Uterus (tissue), 4 donors: ENCODE data around the gene IL13. TPM values are rescaled to one million over a fixed set of nuclear protein-coding genes. Genes with fewer than 3 reads are reported as not detected.

Experiments used
- DNase-seq, 2 donors: peaks; one replicate each; pipeline ENCODE4 v3.0.0-alpha.2; 2019 to 2020
- H3K27ac ChIP-seq, 2 donors: fragments of 200-600 bp; sonication (generic); 1 replicate in 1 of 2; 2 replicates in 1 of 2; pipeline ENCODE4 v1.5.1; 2016 to 2018
- H3K27me3 ChIP-seq, 2 donors: fragments of 200-600 bp; sonication (generic); one replicate each; pipeline ENCODE4 v1.5.1; 2018 to 2019; ENCODE audit warnings: control low read depth in 1 of 2
- H3K36me3 ChIP-seq, 2 donors: fragments of 200-600 bp; sonication (generic); one replicate each; pipeline ENCODE4 v1.5.1; 2019; ENCODE audit warnings: control low read depth in 1 of 2
- H3K4me1 ChIP-seq, 2 donors: fragments of 200-600 bp; sonication (generic); one replicate each; pipeline ENCODE4 v1.5.1; 2018 to 2019; ENCODE audit warnings: control low read depth in 1 of 2
- H3K4me3 ChIP-seq, 2 donors: fragments of 200-600 bp; sonication (generic); 1 replicate in 1 of 2; 2 replicates in 1 of 2; pipeline ENCODE4 v1.5.1; 2018 to 2019; ENCODE audit warnings: mild to moderate bottlenecking in 1 of 2
- H3K9me3 ChIP-seq, 2 donors: fragments of 200-600 bp; sonication (generic); one replicate each; pipeline ENCODE4 v1.5.1; 2019; ENCODE audit warnings: control low read depth in 1 of 2
- POLR2A ChIP-seq, 2 donors: fragments of 450-650 bp; IDR thresholded peaks; one replicate each; pipeline ENCODE4 v1.6.1; 2016; ENCODE audit warnings: antibody characterized with exemption in 2 of 2, mild to moderate bottlenecking in 1 of 2, moderate library complexity in 1 of 2
- intact Hi-C: fragments of 100-400 bp; cut with DNase I; formaldehyde crosslinking; loops from one replicate; pipeline ENCODE4 v1.15.1; 2023; ENCODE audit warnings: low total_unique reads
- total RNA-seq, 4 donors: library from RNA; depleted of rRNA in 3 of 4; stranded (reverse); fragments of >200 nt in 3 of 4; gene quantifications; one replicate each; pipeline versions ENCODE4 v1.1.0 to v1.2.4, GENCODE V29; 2014 to 2023
- TF ChIP-seq, protein P1 (sequence below), 4 experiments: fragments of 200-600 bp in 2 of 4; fragments of 450-650 bp in 2 of 4; sonication (generic) in 2 of 4; IDR thresholded peaks; one replicate each; pipeline ENCODE4 v1.5.1; 2016 to 2019; ENCODE audit warnings: antibody characterized with exemption in 4 of 4, mild to moderate bottlenecking in 2 of 4, moderate library complexity in 1 of 4
- donor health status: DM: yes; HTN: yes; CAD: no.

Gene IL13
- total RNA-seq, 4 donors from 2014 or later: 0.73 TPM; not detected in 3

DNA sequence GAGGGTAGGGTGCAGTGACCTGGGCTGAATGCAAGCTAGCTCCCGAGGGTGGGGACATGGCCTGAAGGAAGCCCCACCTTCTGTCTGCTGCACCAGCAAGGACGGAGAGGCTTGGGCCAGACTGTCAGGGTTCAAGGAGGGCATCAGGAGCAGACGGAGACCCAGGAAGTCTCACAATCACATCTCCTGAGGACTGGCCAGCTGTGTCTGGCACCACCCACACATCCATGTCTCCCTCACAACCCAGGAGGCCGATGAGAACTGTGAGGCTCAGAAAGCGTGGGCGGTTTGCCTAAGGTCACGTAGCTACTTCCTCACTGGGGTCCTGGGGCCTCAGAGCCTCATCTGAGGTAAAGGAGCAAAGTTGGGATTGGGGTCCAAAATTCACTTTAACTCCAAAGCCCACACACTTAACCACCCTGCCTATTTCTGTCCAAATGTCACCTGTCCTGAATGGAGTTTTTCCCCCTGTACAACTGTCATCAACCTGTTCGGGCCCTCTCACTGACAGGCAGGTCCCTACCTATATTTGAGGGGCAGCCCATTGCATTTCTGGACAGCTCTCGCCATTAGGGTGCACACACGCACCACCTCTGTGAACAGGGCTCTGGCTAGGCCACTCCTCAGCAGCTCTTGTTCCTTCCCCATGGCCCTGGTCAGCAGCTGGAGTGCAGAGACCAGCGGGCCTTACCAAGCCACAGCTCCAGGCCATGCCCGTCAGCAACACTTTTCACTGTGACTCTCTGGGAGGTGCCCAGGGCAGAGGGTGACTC is 3.4 kb downstream of the IL13 start:
- intact Hi-C loops: no loop called here
- Histone ChIP-seq H3K27me3 (peaks cover 0 to under 1% of the 10 kb centered on the region in 2 donors), H3K27ac (no peak overlapping the region), H3K36me3 (no peaks in the 10 kb centered on the region), H3K4me1 (peaks cover 0 to 3% of the 10 kb centered on the region in 2 donors), H3K4me3 (no peak overlapping the region), H3K9me3 (no peaks in the 10 kb centered on the region)
- no peak for DNase-seq
- TF ChIP-seq POLR2A (IDR thresholded peaks at IDR 0.05): no peak
- TF ChIP-seq, protein P1, sequence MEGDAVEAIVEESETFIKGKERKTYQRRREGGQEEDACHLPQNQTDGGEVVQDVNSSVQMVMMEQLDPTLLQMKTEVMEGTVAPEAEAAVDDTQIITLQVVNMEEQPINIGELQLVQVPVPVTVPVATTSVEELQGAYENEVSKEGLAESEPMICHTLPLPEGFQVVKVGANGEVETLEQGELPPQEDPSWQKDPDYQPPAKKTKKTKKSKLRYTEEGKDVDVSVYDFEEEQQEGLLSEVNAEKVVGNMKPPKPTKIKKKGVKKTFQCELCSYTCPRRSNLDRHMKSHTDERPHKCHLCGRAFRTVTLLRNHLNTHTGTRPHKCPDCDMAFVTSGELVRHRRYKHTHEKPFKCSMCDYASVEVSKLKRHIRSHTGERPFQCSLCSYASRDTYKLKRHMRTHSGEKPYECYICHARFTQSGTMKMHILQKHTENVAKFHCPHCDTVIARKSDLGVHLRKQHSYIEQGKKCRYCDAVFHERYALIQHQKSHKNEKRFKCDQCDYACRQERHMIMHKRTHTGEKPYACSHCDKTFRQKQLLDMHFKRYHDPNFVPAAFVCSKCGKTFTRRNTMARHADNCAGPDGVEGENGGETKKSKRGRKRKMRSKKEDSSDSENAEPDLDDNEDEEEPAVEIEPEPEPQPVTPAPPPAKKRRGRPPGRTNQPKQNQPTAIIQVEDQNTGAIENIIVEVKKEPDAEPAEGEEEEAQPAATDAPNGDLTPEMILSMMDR (IDR thresholded peaks at IDR 0.05): no peak

DNA sequence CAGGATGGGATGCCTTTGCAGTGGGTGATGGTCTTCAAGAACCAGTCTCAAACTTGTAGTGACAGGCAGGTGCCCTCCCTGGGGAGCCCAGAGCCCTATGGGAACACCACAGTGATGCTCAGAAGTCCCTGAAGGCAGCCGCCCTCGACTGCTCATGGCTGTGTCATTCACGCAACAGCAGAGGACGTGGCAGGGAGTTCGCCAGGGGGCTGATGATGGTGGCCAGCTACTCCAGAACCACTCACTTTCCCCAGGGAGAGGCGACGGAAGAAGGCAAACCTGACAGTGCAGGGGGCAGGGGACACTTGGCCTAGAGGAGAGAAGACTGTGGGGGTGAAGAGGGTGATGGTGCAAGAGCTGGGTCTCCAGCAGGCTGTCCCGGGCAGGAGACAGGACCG is 4.0 kb downstream of the IL13 start:
- DNase-seq: no peak
- Histone ChIP-seq H3K4me1 (no peaks in the 10 kb centered on the region), H3K36me3 (no peaks in the 10 kb centered on the region), H3K9me3 (no peaks in the 10 kb centered on the region), H3K27me3 (no peaks in the 10 kb centered on the region), H3K27ac (no peak overlapping the region), H3K4me3 (no peak overlapping the region)
- intact Hi-C loops: no loop called here
- TF ChIP-seq, protein P1 (IDR thresholded peaks at IDR 0.05): no peak
- TF ChIP-seq POLR2A (IDR thresholded peaks at IDR 0.05): no peak

DNA sequence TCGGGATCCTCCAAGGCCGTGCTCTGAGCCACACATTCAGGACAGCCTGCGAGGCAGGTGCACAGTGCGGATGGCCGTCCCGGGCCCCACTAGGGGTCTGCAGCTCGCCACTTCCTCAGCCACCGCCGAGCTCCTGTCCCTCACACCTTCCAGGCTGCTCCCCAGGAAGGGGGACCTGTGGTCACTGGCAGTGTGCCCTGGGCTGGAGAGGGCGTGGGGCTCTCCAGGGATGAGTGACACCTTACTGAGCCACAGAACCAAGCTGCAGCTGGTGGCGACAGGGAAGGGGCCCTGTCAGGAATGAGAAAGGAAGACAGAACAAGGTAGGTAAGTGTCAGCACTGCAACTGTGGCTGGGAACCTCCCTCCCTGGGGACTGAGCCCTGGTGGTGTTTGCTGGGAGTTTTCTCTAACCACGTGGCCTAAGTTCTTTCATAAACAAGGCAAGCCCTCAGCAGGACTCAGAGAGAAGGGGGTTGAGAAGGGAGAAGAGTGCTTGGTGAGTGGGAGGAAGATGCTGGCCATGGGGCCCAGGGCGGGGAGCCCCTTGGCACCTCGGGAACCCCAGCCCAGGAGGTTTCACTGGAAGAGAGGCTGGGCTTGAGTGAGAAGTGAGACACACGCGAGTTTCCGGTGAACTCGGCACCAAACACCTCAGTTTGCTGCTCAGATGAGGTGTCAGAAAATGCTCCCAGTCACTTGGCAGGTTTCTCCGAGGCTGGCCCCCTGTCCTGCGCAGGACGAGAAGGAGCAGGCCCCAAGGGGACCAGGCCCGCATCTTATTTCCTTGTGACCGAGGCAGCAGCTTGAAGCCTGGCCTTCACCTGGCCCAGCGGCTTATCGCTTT is 5.2 kb downstream of the IL13 start:
- intact Hi-C loops: no loop called here
- DNase-seq: no peak
- TF ChIP-seq POLR2A (IDR thresholded peaks at IDR 0.05): no peak
- TF ChIP-seq, protein P1 (IDR thresholded peaks at IDR 0.05): no peak
- Histone ChIP-seq H3K36me3 (no peaks in the 10 kb centered on the region), H3K27ac (no peak overlapping the region), H3K4me3 (no peak overlapping the region), H3K27me3 (no peaks in the 10 kb centered on the region), H3K9me3 (no peaks in the 10 kb centered on the region), H3K4me1 (no peaks in the 10 kb centered on the region)

DNA sequence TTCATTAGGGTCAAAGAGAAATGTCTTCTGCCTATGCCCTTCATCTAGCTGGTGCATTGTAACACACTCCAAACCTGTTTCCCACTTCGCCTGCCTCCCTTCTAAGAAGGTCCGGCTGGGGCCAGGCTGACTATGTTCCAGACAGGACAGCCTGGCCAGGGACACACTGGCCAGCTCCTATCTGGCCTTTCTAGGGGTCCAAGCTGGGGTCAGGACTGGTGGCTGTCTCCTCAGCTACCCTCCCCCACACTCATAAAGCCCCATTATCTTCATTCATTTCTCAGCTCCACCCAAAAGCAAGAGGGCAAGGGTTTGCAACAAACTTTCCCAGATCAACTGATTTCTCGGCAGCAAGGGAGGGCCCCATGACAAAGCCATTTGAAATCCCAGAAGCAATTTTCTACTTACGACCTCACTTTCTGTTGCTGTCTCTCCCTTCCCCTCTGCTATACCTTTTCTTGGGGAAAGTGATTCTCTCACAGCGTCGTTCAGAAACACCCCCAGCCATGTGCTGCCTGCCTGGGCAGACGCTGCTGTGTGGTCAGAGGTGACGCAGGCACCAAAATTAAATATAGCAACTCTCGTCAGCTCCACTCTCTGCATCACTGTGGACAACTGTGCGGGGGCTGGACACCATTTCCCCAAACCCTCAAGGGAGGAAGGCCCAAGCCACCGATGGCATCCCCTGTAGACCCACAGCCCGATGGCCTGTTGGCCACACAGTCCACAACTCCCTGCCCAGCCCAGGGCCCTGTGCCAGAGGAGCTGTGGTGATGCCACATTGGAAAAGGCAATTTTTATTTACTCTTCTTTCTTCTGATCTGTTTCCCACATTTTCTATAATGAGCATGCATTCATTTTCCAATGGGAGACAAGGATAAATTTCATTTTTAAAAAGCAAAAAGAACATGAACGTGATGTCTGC is 6.1 kb downstream of the IL13 start:
- Histone ChIP-seq H3K27me3 (no peaks in the 10 kb centered on the region), H3K27ac (no peak overlapping the region), H3K36me3 (no peaks in the 10 kb centered on the region), H3K9me3 (no peaks in the 10 kb centered on the region), H3K4me3 (no peak overlapping the region), H3K4me1 (no peaks in the 10 kb centered on the region)
- TF ChIP-seq, protein P1 (IDR thresholded peaks at IDR 0.05): no peak
- no peak for TF ChIP-seq POLR2A (IDR thresholded peaks at IDR 0.05)
- intact Hi-C loops: no loop called here
- DNase-seq: no peak
